Measurements from ENCODE around the gene ATP4A.

Gene ATP4A

GRCh38 chr19:35563207-35563829 lies at the start of gene ATP4A:
Gene ATP4A, minus strand, starts transcription at chr19:35563658. Its CDS starts 29 bp downstream, at chr19:35563629.
- TF ChIP-seq CEBPB (IDR thresholded peaks at IDR 0.05) (no peak), ZBTB7A (IDR thresholded peaks at IDR 0.05; ENCODE audit: low read depth) (no peak), NFIC (IDR thresholded peaks at IDR 0.05) (no peak), EP300 (IDR thresholded peaks at IDR 0.05; ENCODE audit: borderline replicate concordance) (no peak), TEAD4 (IDR thresholded peaks at IDR 0.05) (no peak), EGR1 (IDR thresholded peaks at IDR 0.05) (no peak), TCF12 (IDR thresholded peaks at IDR 0.05; ENCODE audit: low read depth) (no peak), TAF1 (IDR thresholded peaks at IDR 0.05; ENCODE audit: low read depth) (no peak), CREB1 (IDR thresholded peaks at IDR 0.05; ENCODE audit: low read depth) (no peak), FOXM1 (IDR thresholded peaks at IDR 0.05; ENCODE audit: borderline replicate concordance, low read depth) (no peak), YY1 (IDR thresholded peaks at IDR 0.05; ENCODE audit: low read depth) (no peak), RAD21 (IDR thresholded peaks at IDR 0.05; ENCODE audit: low read depth) (no peak)
- TF ChIP-seq, protein P1, sequence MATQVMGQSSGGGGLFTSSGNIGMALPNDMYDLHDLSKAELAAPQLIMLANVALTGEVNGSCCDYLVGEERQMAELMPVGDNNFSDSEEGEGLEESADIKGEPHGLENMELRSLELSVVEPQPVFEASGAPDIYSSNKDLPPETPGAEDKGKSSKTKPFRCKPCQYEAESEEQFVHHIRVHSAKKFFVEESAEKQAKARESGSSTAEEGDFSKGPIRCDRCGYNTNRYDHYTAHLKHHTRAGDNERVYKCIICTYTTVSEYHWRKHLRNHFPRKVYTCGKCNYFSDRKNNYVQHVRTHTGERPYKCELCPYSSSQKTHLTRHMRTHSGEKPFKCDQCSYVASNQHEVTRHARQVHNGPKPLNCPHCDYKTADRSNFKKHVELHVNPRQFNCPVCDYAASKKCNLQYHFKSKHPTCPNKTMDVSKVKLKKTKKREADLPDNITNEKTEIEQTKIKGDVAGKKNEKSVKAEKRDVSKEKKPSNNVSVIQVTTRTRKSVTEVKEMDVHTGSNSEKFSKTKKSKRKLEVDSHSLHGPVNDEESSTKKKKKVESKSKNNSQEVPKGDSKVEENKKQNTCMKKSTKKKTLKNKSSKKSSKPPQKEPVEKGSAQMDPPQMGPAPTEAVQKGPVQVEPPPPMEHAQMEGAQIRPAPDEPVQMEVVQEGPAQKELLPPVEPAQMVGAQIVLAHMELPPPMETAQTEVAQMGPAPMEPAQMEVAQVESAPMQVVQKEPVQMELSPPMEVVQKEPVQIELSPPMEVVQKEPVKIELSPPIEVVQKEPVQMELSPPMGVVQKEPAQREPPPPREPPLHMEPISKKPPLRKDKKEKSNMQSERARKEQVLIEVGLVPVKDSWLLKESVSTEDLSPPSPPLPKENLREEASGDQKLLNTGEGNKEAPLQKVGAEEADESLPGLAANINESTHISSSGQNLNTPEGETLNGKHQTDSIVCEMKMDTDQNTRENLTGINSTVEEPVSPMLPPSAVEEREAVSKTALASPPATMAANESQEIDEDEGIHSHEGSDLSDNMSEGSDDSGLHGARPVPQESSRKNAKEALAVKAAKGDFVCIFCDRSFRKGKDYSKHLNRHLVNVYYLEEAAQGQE (IDR thresholded peaks at IDR 0.05; ENCODE audit: low read depth), result no peak
- TF ChIP-seq, protein P2, sequence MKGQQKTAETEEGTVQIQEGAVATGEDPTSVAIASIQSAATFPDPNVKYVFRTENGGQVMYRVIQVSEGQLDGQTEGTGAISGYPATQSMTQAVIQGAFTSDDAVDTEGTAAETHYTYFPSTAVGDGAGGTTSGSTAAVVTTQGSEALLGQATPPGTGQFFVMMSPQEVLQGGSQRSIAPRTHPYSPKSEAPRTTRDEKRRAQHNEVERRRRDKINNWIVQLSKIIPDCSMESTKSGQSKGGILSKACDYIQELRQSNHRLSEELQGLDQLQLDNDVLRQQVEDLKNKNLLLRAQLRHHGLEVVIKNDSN (IDR thresholded peaks at IDR 0.05), result no peak
- TF ChIP-seq, protein P3, sequence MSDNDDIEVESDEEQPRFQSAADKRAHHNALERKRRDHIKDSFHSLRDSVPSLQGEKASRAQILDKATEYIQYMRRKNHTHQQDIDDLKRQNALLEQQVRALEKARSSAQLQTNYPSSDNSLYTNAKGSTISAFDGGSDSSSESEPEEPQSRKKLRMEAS (IDR thresholded peaks at IDR 0.05), result no peak

DNA sequence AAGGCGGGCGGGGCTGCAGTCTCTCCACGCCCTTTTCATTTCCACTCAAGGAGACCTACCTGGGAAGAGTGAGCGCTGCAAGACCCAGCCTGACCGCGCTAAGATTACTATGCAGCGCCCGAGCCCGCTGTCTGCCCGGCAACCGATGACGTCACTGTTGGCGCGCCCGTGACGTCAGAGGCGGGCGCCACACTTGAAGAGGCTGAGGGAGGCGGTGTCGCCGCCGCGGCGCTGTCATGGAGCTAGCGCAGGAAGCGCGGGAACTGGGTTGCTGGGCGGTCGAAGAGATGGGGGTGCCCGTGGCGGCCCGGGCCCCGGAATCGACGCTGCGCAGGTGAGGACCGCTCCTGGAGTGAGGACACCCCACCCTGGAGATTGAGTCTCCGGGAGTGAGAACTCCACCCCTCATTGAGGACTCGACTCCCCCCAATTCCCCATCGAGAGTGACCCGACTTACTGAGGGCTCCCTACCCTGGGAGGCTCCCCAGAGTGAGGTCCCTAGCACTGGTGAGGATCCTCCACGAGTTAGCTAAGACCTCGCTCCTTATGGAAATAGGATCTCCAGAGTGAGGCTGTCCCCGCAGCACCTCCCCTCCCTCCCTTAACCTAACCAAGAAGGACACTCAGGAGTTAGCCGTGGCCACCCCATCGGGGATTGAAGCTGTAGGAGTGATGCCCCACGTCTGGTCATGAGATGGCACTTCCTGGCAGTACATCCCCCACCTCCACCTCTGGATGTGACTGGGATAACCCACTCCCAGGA lies 49.3 kb upstream of the ATP4A start, which contains the start of gene HAUS5:
Gene HAUS5 (plus strand): TSS at position 177 of the 763 bp plus-strand sequence. CDS start 60 bp downstream, at position 237.
- TF ChIP-seq CREB1 (IDR thresholded peaks at IDR 0.05; ENCODE audit: low read depth) (peak; percentile 100), TEAD4 (IDR thresholded peaks at IDR 0.05) (no peak), ZBTB7A (IDR thresholded peaks at IDR 0.05; ENCODE audit: low read depth) (no peak), NFIC (IDR thresholded peaks at IDR 0.05) (no peak), EGR1 (IDR thresholded peaks at IDR 0.05) (no peak), TAF1 (IDR thresholded peaks at IDR 0.05; ENCODE audit: low read depth) (peak; percentile 66; the same call in 1 of the 2 replicates), YY1 (IDR thresholded peaks at IDR 0.05; ENCODE audit: low read depth) (peak; percentile 80)
- TF ChIP-seq, protein P3 (IDR thresholded peaks at IDR 0.05), result peak; percentile 79

GRCh38 chr19:35612224-35612558 lies 48.7 kb upstream of the ATP4A start:
- no peak for TF ChIP-seq YY1 (IDR thresholded peaks at IDR 0.05; ENCODE audit: low read depth)
- TF ChIP-seq CEBPB (IDR thresholded peaks at IDR 0.05), result no peak
- no peak for TF ChIP-seq EGR1 (IDR thresholded peaks at IDR 0.05)
- TF ChIP-seq FOXM1 (IDR thresholded peaks at IDR 0.05; ENCODE audit: borderline replicate concordance, low read depth), result no peak
- no peak for TF ChIP-seq TEAD4 (IDR thresholded peaks at IDR 0.05)
- TF ChIP-seq TAF1 (IDR thresholded peaks at IDR 0.05; ENCODE audit: low read depth), result no peak
- TF ChIP-seq, protein P1 (IDR thresholded peaks at IDR 0.05; ENCODE audit: low read depth), result no peak
- TF ChIP-seq, protein P3 (IDR thresholded peaks at IDR 0.05), result no peak
- TF ChIP-seq TCF12 (IDR thresholded peaks at IDR 0.05; ENCODE audit: low read depth), result no peak
- TF ChIP-seq RAD21 (IDR thresholded peaks at IDR 0.05; ENCODE audit: low read depth), result no peak
- TF ChIP-seq CREB1 (IDR thresholded peaks at IDR 0.05; ENCODE audit: low read depth), result no peak
- TF ChIP-seq, protein P2 (IDR thresholded peaks at IDR 0.05), result no peak
- TF ChIP-seq EP300 (IDR thresholded peaks at IDR 0.05; ENCODE audit: borderline replicate concordance), result no peak

DNA sequence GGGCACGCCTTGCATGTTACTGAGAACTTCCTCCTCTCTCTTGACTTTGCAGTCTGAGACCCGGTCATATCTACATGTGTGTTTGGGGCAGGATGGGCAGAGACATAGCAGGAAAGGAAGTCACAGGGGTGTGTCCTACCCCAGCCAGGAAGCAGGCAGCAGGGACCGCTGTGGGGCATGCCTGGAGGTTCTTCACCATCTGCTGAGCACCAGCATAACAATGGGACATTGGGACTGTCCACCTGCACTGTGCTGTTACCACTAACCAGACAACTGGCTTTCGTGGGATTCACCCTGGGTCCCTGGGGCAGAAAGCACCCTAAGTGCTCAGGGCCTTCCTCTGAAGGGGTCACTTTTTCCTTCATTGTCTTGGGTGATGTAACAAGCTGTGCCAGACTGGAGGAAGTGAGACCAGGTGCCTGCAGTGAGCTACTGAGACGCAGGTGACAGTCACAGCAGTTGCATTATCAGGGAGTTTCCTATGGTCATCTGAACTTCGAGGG lies 46.4 kb upstream of the ATP4A start:
- TF ChIP-seq TEAD4 (IDR thresholded peaks at IDR 0.05), result no peak
- no peak for TF ChIP-seq CREB1 (IDR thresholded peaks at IDR 0.05; ENCODE audit: low read depth)
- no peak for TF ChIP-seq FOXM1 (IDR thresholded peaks at IDR 0.05; ENCODE audit: borderline replicate concordance, low read depth)
- TF ChIP-seq, protein P2 (IDR thresholded peaks at IDR 0.05), result no peak
- TF ChIP-seq, protein P1 (IDR thresholded peaks at IDR 0.05; ENCODE audit: low read depth), result no peak

Measured in Ishikawa (cell line).